Right lobe of liver (tissue), 5 donors: ENCODE measurements around the gene GATA5. TPM values are rescaled to one million over a fixed set of nuclear protein-coding genes. Genes with fewer than 3 reads are reported as not detected.

Experiments
- total RNA-seq, 6 experiments: library from RNA; depleted of rRNA in 2 of 6; stranded (reverse); fragments of >200 nt in 2 of 6; fragmentation: NEBNext Ultra II Directional in 3 of 6; extraction: Animal tissue kit (Norgen Biotek cat#: 25700) in 3 of 6; gene quantifications; one replicate each; pipeline versions ENCODE4 v1.1.0 to v1.2.4, GENCODE V29; 2016 to 2023
- donor health status: DM: no; HTN: no; CAD: no.
- donor health status: DM: no; HTN: no; CAD: no.
- donor health status: DM: no; HTN: yes; CAD: no.
- donor health status: DM: no; HTN: yes; CAD: no.

Gene GATA5
- total RNA-seq, 6 experiments from 2014 or later = 0.12 to 0.56 (median 0.26) TPM

Other genes starting within 250 kb of the GATA5 start
- gene OSBPL2, start 237.5 kb downstream of the GATA5 start, total RNA-seq = 10 to 100 TPM; 15.6 to 27.8 (median 21.2) TPM
- 100 to 1,000 TPM in 2 of 6 experiments, 10 to 100 TPM in 4; 49.5 to 139 (median 55.7) TPM for gene ADRM1, start 173.0 kb downstream of the GATA5 start, total RNA-seq
- 10 to 100 TPM; 30.3 to 80.8 (median 47.1) TPM for gene LAMA5, start 108.7 kb downstream of the GATA5 start, total RNA-seq
- gene RPS21, start 88.9 kb downstream of the GATA5 start, total RNA-seq = 100 to 1,000 TPM; 339 to 696 (median 413) TPM
- 1 to 10 TPM; 1.4 to 2.9 (median 2.5) TPM for gene CABLES2, start 68.7 kb downstream of the GATA5 start, total RNA-seq
- not detected for gene RBBP8NL, start 48.5 kb downstream of the GATA5 start, total RNA-seq
- gene SLCO4A1, start 166.5 kb upstream of the GATA5 start, total RNA-seq = 1 to 10 TPM in 5 of 6 experiments, under 1 TPM in 1; 0.93 to 8.8 (median 4.3) TPM
- under 1 TPM in 4 of 6 experiments, not detected in 2; 0.04 to 0.74 (median 0.09) TPM for gene NTSR1, start 232.8 kb upstream of the GATA5 start, total RNA-seq